IPS-18c (cell line): ENCODE data around the gene CHRNA7.

Experiments
- H3K4me3 ChIP-seq: 2 replicates; pipeline ENCODE4 v1.7.0; 2013; ENCODE audit warnings: low read depth, mild to moderate bottlenecking, low read length, moderate library complexity; ENCODE audit not compliant: insufficient read depth
- H3K9me3 ChIP-seq: one replicate; pipeline ENCODE4 v1.6.1; 2013; ENCODE audit warnings: mild to moderate bottlenecking, low read length, moderate library complexity; ENCODE audit not compliant: control insufficient read depth, insufficient read depth

Gene CHRNA7

DNA sequence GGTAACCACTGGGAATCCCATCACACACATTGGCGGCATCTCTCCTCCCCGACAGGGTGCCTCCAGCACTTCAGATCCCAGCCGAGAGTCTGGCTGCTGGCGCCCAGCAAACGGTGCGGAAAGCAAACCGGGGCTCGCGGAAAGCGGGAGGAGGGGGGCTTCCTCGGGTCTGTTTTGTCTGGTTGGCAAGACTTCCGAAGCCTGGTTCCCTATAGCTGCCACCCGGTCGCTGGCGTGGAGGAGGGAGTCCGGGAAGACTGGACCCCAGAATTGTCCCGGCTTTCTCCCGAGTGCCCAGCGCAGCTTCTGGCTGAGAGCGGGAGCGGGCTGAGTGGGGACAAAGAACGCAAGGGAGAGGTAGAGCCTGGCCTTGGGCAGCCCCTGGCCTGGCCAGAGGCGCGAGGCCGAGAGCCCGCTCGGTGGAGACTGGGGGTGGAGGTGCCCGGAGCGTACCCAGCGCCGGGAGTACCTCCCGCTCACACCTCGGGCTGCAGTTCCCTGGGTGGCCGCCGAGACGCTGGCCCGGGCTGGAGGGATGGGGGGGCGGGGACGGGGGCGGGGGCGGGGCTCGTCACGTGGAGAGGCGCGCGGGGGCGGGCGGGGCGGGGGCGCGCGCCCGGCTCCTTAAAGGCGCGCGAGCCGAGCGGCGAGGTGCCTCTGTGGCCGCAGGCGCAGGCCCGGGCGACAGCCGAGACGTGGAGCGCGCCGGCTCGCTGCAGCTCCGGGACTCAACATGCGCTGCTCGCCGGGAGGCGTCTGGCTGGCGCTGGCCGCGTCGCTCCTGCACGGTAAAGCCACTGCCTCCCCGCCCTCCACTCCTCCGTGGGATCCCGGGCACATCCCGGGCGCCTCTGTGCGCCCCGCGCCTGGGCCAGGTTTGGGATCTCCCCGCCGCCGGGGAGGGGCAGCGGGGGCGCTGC lies at the start of gene CHRNA7:
CHRNA7 (plus strand) TSS at position 654 of the 920 bp plus-strand sequence; CDS start at position 734, 80 bp downstream.
- Histone ChIP-seq H3K4me3 (peak within 1 kb of the TSS; percentile 73), H3K9me3 (no peaks in the 10 kb centered on the region)

DNA sequence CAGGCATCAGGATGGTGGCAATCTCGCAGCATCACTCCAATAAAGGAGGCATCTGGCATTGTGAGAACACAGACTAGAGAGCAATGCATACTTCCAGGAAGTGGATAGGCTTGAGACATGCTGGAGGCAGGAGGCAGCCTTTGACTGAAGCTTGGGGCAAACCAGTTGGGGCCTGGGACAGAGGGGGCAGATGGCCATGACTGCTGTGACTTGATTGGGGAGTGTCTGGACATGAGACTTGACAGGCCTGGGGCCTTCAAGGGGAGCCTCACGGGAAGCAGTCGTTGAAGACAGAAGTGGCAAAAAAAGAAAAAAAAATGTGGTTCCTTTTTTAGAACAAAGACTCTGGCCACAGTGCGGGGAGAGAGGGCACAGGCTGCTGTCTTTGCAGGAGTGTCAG lies 44.7 kb upstream of the CHRNA7 start:
- H3K9me3 ChIP-seq, result no peaks in the 10 kb centered on the region
- no peak overlapping the region for H3K4me3 ChIP-seq

DNA sequence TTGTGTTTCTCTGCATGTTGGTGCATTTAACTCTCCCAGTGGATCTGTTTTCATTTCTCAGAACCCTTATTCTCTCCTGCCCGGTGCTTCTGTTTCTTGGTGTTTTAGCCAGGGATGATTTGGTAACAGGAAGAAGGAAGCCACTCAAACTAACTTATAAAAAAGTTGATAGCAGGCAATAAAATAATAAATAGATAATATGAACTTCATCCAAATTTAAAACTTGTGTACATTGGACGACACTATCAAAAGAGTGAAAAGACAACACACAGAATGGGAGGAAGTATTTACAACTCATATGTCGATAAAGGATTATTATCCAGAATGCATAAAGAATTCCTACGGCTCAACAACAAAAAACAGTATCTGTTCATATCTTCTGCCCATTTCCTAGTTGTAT lies 37.3 kb upstream of the CHRNA7 start:
- no peaks in the 10 kb centered on the region for H3K9me3 ChIP-seq
- no peak overlapping the region for H3K4me3 ChIP-seq

DNA sequence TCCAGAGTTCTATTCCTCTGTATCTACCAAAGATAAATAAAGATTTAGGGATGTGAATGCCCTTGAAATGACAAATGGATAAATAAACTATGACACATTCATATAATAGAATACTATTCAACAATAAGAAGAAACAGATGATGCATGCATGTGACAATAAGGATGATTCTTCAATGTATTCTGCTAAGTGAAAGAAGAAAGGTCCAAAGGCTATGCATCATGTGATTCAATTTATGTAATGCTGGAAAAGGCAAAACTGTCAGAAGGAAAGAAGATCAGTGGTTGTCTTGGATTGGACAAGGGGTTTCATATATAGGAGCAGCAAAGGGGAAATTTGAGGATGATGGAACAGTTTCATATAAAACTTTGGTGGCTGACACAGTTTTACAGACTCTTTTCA lies 32.6 kb upstream of the CHRNA7 start:
- Histone ChIP-seq H3K4me3 (no peak overlapping the region), H3K9me3 (no peaks in the 10 kb centered on the region)

DNA sequence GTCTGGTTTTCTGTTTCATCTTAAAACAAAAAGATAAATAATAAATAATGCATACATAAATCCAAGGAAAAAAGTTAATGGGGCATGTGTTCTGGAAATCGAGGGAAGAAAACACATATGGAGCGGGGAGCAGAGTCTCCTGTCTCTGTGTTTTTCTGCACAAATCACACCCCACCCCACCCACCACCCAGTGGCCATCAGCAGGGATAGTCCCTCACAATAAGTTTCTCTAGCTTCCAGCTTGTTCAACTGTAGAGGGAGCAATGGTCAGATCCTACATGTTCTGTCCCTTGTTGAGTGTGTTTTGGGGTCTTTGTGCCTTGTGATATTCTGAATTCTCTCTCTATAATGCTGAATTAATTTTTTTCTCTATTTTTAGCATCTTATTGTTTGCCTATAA lies 26.8 kb upstream of the CHRNA7 start:
- Histone ChIP-seq H3K9me3 (no peaks in the 10 kb centered on the region), H3K4me3 (no peak overlapping the region)

DNA sequence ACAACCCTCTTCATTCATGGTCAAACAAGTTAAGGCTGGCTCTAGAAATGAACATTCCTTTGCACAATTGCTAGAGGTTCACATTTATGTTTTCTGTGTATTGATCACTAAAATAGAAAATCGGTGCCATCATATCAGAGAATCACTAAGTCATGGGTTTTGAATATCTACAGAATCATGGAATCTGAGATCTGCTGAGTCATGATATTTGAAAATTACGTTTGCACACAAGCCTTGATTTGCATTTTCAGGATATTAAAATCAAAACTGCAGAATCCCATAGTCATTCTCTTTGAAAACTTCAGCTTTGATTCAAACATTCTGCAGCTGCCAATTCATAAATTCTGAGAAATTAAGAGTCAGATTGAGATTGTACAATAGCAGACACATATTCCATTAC lies 26.1 kb upstream of the CHRNA7 start:
- H3K4me3 ChIP-seq, result no peak overlapping the region
- no peaks in the 10 kb centered on the region for H3K9me3 ChIP-seq

DNA sequence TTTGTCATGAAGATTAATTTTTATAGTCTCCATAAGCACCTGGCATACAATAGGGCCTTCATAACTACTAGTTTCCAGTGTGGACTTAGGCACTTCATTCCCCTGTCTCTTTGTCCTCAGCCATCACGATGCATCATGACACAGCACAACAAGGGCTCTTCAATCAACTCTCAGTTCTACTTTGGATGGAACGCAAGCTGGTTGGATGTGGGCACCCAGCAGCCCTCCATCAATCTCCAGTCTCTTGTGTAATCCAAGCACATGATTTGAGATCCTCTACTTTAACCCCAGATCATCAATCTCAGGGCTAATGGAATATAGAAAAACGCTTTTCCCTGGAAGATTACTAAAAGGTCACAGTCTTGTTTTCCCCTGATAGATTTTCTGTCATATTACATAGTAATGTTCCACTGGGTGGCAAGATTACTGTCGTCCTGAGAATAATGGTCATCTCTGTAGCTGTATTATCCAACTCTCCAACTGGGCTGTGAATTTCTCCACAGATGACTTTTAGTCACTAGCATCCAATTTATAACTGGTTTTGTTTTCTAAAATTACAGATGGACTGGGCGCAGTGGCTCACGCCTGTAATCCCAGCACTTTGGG lies 22.9 kb upstream of the CHRNA7 start:
- Histone ChIP-seq H3K4me3 (no peak overlapping the region), H3K9me3 (no peaks in the 10 kb centered on the region)

DNA sequence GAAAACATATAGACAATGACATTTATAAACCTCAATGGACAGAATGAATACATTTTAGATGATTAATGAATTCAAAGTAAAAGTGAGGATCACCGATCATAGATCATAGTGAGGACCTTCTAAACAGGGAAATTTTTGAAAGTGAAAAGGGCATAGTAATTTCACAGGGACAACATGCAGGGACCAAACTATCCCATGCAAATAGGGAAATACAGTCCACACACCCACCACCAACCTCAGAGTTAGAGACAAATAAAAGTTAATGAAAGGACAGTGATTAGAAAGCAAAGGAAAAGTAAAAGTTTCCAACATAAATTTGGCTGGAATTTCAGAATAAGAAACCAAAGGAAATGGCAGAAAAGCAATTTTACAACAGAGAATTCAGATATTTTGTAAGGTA lies 15.4 kb upstream of the CHRNA7 start:
- Histone ChIP-seq H3K4me3 (no peak overlapping the region), H3K9me3 (no peaks in the 10 kb centered on the region)

DNA sequence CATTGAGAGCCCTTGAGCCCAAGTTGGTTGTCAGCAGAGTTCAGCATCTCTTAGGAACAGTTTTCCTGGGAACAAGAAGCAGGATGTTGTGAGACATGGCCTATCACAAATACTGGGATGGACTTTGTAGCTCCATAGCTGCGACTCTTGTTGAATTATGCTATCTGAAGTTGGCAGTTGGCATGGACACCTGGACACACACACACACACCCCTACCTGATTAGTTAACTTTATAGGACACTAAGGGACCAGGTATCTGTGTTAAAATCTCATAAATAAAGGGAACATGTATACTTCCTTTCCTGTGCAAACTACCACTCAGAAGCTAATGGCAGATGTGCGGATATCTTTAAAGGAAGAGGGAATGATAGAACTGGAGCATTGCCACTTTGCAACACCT lies 10.2 kb upstream of the CHRNA7 start:
- Histone ChIP-seq H3K4me3 (no peak overlapping the region), H3K9me3 (no peaks in the 10 kb centered on the region)

DNA sequence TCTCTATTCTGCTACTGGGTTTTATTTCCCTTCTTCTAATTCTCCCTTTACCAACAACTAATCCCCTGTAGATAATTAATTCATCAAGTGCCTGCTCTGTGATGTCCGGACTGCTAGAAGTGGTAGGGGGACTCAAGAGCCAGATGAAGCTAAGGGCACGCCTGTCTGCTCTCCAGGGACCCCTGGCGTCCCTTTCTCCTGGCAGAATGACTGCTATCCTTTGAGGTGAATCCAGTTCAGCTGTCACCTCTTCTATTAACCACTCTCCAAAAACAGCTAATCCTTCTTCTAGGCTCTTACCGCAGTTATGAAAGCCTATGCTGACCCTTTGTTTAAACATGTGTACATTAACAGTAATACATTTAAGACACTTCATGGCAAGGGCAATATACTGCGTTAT lies 1.4 kb upstream of the CHRNA7 start:
- H3K9me3 ChIP-seq, result no peaks in the 10 kb centered on the region
- peak overlapping the region; percentile 73 for H3K4me3 ChIP-seq

DNA sequence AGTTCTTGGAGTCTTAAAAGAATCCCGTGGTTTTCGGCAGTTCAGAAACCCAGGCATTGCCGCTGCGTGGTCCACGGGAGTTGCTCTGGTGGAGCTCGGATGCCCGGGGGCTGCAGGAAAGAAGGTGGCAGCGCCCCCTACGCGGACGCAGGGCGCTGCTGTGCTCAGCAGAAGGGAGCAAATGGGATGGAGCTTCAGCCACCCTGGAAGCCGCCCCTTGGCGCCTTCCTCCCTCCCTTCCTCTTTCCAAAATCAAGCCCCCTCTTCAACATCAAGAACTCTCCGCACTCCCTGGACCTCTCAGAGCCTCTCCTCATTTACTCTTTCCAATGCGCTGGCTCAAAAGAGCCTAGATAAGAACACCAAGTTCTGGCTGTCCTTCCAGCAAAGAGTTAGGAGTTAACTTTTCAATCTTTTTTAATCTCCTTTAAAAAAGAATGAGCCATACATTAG lies 880 bp upstream of the CHRNA7 start:
- Histone ChIP-seq H3K4me3 (peak overlapping the region; percentile 73), H3K9me3 (no peaks in the 10 kb centered on the region)

DNA sequence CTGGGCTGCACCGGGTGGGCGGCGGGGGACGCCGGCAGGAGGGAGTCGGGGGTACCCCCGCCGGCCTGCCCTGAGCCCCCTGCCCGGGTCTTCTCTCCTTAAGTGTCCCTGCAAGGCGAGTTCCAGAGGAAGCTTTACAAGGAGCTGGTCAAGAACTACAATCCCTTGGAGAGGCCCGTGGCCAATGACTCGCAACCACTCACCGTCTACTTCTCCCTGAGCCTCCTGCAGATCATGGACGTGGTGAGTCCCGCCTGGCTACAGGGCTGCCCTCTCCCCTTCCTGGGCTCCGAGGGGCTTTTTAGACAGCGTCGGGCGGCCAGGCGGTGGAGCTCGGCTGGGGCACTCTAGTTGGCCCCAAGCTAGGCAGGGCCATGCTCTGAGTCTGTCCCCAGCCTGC lies 480 bp downstream of the CHRNA7 start:
- no peaks in the 10 kb centered on the region for H3K9me3 ChIP-seq
- H3K4me3 ChIP-seq, result peak overlapping the region; percentile 61

DNA sequence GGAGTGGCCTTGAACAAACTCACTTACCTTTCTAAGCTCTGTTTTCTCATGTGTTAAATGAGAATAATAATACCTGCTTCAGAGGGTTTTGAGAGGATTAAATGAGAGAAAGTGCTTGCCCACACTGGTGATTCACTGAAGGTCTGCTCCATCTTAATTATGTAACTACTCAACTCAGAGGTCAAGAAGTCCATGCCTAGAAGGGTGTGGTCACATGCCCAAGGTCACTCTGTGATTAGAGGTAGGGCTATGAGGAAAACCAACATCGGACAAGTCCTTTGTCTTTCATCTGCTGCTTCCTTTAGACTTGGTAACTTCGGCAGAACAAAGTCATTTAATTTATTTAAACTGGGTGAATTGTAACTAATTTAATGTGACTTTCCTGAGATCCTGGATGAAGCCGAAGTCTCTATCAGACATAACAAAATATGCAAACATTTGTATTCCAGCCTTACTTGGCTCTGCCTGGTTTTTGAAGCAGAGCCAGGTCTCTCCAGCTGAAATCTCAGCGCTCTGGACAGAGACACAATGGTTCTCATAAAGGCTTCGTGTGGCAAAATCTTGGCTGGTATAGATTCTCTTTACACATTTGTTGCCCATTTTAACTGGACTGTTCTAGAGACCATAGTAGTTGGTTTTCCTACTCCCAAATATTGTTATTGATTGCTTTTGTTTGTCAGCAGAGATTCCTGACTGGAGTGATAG lies 3.0 kb downstream of the CHRNA7 start:
- Histone ChIP-seq H3K9me3 (no peaks in the 10 kb centered on the region), H3K4me3 (no peak overlapping the region)

DNA sequence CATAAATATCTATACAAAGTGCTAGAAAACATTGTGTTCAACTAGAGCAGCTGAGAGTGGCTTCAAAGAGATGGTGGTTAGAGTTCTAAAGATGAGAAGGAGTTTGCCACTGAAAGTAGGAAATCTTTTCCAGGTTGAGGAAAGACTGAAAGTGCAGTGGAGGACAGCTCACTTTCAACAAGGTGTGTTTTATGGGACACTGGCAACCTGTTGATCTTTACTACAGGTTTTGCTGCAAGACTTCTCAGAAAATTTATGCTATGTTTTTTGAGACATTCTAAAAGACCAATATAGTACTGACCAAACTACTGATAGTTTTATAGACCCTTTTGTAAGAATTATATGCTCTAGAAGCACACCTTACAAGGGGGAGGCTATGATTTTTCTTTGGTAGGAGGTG lies 3.8 kb downstream of the CHRNA7 start:
- Histone ChIP-seq H3K9me3 (no peaks in the 10 kb centered on the region), H3K4me3 (no peak overlapping the region)

DNA sequence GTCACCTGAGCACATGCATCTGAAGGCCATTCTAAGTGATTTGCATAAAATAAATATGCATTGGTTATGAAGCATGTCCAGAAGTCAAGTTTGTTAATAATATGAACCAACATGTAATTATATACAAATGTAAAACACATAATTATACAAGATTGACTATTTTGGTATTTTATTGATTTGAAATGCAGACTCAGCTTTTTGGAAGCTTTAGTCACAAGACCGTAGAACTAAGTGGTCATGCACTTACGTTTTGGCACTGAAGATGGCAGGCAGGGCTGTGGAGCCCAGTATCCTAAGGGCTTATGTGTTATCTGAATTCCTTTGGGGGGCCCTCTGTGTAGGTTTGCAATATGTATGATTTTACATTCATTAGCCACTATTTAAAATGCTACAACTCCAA lies 5.0 kb downstream of the CHRNA7 start:
- Histone ChIP-seq H3K4me3 (no peak overlapping the region), H3K9me3 (no peaks in the 10 kb centered on the region)

DNA sequence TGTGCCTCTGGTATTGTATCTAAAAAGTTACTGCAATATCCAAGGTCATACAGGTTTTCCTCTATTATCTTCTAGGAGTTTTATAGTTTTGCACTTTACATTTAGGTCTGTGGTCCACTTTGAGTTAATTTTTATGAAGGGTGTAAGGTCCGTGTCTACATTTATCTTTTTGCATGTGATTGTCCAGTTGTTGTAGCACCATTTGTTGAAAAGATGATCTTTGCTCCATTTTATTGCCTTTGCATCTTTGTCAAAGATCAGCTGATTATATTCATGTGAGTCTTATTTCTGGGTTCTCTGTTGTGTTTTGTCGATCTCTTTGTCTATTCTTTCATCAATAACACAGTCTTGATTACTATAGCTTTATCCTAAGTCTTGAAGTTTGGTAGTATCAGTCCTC lies 6.7 kb downstream of the CHRNA7 start:
- H3K9me3 ChIP-seq, result no peaks in the 10 kb centered on the region
- H3K4me3 ChIP-seq, result no peak overlapping the region

DNA sequence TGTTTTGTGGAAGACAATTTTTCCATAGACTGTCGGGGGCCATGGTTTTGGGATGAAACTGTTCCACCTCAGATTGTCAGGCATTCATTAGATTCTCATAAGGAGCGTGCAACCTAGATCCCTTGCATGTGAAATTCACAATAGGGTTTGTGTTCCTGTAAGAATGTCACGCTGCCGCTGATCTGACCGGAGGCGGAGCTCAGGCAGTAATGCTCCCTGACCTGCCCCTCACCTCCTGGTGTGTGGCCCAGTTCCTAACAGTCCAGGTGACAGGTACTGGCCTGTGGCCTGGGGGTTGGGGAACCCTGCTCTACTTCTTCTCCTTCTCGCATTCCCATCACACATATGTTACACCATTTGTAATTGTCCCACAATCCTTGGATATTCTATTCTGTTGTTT lies 11.0 kb downstream of the CHRNA7 start:
- H3K4me3 ChIP-seq, result no peak overlapping the region
- H3K9me3 ChIP-seq, result no peaks in the 10 kb centered on the region
